GM19099 (cell line): ENCODE measurements around the gene NRXN3.

Experiments
- POLR2A ChIP-seq: IDR thresholded peaks from 3 replicates; pipeline ENCODE4 v1.6.1; 2011; ENCODE audit warnings: low read depth; ENCODE audit not compliant: insufficient read length; ENCODE audit errors: extremely low read depth

NRXN3 gene

DNA sequence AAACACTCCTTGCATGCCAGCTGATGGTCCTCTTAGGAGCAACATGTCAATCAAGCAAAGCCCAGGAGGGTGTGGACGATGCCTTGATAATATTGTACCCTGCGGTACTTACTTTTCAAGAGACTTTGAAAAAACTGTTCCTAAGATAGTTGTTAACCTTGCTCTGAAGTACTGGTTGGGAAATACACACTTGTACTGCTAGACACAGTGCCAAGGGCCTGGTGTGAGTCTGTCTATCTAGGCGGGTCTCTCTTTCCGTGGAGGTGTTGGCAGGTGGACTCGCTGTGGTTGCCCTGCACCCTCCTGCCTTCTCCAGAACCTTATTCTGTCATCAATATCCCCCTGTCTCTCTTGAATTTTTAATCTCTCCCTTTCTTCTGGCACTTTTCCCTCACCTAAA lies 189.4 kb downstream of the NRXN3 start:
- TF ChIP-seq POLR2A, result no peak

GRCh38 chr14:78363008-78363407 lies 192.8 kb downstream of the NRXN3 start:
- no peak for TF ChIP-seq POLR2A

DNA sequence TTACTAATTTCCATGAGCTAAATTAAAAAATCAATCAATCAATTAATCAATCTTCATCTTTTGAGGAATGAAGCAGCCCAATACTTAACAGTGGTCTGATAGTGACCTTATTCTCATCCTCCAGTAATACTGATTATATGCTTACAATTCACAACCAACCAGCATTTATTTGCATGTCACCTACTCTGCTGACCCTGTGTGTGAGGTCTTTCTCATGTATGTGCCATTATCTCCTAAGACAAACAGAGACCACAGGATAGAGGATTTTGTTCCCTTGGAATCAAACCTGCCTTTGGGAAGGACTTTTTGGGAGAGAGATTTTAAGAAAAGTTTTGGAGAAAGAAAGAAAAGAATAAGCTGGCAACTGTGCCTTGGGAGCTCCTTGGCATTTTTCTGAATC lies 197.2 kb downstream of the NRXN3 start:
- no peak for TF ChIP-seq POLR2A

DNA sequence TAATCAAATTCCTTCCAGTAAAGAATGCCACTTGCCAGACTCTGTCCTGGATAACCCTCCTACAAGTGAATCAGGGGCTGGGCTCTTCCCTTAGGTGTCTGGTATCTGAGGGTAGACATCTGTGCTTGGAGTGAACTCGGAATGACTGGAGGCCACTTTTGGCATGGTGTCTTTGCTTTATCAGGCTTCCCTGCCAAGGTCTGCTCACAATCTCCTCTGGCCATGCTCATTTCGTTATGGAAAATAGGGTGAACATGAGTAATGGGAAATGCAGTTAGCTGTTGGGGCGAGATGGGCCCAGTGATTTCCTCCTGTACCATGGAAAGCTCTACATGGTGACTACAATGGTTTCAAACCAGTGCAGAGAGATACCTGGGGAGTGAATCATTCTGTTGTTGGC lies 212.9 kb downstream of the NRXN3 start:
- no peak for TF ChIP-seq POLR2A

GRCh38 chr14:78398216-78398615 lies 228.0 kb downstream of the NRXN3 start:
- TF ChIP-seq POLR2A, result no peak

DNA sequence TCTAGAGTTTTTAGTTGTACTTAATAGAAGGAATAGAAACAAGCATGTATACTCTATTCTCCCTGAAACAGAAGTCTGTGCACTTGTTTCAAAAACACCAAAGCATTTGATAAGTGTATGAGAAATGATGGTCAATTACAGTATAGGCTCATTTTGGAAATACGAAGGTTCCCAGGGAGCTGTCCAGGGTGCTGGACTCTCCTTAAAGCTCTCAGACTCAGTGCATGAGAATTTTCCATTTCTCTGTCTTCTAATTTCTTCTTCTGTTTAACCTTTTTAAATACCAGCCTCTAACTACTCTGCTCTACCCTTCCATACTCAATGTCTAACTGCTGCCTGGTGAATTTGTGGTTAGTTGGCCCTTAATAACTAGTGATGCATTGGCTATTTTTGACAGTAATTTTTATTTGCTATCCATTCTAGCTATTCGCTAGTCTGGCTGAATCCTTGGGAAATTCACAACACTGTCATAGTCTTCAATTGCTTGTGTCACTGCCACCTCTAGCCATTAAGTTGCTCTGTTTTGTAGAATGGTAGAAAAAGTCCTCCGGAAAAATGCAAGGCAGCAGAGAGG lies 229.2 kb downstream of the NRXN3 start:
- TF ChIP-seq POLR2A, result no peak

GRCh38 chr14:78401866-78402265 lies 231.7 kb downstream of the NRXN3 start:
- TF ChIP-seq POLR2A, result no peak

DNA sequence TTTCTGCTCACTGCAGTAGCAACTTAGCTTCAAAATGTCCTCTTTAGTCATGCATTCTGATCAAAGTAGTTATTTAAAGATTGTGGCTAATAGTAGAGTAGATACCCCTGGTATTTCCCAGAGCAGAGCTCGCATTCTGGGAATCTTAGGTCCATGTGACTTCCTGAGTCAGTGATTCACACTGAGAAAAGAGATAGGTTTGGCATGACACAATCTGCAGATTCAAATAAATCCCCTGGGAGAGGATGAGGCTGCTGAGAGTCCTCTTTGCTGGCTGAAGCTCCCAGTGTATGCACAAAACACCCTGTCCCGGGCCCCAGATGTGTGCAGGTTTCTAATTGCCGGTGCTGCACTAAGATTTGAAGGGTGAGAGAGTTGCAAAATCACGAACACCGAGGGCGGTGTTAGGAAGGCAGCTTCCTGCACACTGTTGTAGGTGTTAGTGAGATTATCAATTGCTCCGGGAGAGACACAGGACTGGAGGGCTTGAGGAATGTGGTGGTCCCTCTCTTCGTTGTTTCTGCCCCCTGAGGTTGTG lies 233.2 kb downstream of the NRXN3 start:
- TF ChIP-seq POLR2A, result no peak

DNA sequence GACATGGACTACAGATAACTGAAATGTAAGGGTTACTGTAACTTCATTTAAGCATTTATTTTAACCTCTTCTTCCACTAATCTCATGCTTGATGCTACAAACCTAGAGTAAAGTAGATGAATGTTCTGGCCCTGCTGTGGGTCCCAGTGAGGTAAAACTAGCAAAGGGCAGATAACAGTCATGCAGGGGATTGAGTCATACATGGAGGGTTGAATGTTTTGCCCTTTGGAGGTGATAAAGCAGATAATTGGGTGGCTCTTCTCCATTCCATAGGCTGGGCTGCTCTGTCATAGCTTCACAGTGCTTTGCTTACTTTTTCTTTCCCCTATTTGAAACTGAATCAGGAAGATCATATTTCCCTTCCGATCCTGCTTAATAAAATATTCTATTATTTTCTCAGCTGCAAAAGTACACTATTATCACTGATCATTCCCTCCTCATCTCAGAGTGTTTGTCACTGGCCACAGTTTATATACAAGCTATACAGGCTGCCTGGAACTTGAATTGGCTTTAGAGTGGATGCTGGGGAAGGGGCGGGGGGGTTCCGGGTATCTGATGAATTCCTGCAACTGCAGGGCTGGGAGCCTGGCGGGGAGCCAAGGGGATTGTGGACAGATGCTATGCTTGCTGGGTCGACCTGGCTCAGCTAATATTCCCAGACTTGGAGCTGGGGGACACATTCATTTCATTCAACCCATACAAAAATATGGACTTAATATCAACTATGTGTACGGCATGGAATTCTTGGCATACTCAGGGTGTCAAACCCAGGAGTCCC lies 235.1 kb downstream of the NRXN3 start:
- no peak for TF ChIP-seq POLR2A

- no peak for TF ChIP-seq POLR2A
Measured at GRCh38 chr14:78412475-78412874, 242.3 kb downstream of the NRXN3 start.

DNA sequence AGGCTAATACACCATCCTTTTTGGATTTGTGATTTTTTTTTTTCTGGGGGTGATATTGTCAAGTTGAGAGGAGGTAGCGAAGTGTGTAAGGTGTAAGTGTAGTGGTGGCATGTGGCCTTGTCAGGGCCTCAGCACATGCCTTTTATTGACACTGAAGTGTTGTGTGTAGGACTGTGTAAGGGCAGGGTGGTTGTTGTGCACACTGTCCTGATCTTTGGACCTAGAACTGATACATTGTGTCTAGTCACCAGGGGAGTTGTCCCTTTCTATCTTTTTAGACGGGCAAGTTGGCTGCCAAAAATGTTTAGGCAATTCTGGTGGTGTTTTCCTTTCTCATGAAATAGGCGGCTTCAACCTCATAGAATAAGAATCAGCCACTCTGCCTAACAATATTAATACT lies 244.0 kb downstream of the NRXN3 start:
- TF ChIP-seq POLR2A, result no peak

- TF ChIP-seq POLR2A, result no peak
Measured at GRCh38 chr14:78417532-78417931, 247.4 kb downstream of the NRXN3 start.

GRCh38 chr14:78424311-78424710 lies 254.1 kb downstream of the NRXN3 start:
- TF ChIP-seq POLR2A, result no peak

DNA sequence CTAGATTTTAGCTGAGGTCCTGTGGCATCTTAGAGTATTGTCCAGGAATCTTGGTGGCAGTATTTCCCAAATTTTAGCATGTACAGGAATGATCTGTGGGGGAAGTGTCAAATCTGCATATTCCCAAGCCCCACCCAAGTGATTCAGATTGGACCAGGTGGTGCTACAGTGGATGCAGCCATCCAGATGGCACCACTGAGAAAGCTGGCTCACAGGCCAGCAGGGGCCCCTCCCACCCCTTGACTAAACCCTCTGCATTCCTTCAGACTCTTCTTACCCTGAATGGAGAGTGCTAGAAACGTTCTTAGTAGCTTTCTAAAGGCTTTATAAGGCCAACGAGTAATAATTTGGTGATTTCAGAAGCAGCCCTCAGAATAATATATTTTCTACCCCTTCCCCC lies 255.2 kb downstream of the NRXN3 start:
- TF ChIP-seq POLR2A, result no peak

GRCh38 chr14:78425782-78426181 lies 255.6 kb downstream of the NRXN3 start:
- no peak for TF ChIP-seq POLR2A

DNA sequence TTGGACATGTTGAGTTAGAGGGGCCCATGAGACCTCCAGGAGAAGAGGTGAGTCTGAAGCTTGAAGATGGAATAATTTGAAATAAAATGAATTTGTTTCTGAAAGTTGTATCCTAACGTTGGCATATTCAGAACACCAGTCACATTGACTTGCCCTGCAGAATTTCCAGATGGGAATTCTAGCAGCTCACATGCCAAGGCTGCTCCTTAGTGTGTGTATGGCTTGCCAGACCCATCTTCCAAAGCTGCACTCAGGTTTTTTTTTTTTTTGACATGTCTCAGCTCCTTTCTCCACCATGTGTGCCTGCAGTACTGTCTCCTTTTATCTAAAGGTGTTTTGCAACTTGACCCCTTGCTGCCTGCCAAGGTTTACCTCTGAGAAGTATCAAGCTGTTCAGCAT lies 261.9 kb downstream of the NRXN3 start:
- TF ChIP-seq POLR2A, result no peak
